Trophoblast cell (in vitro differentiated cells and primary cell): Measurements from ENCODE around the gene CCDC9.
"Not testable (repeated sequence)": the region's sequence is repeated elsewhere in the genome, so short reads cannot be mapped to it uniquely, and the experiment has no call there.

Experiments used
- DNase-seq, 2 donors: peaks; one replicate each; pipeline ENCODE4 v3.0.0-alpha.2; 2016
- H2AFZ ChIP-seq: 2 replicates; pipeline ENCODE4 v1.6.1; 2013; ENCODE audit warnings: low read length, moderate library complexity, mild to moderate bottlenecking; ENCODE audit not compliant: insufficient read depth, poor library complexity
- H2AK5ac ChIP-seq: 2 replicates; pipeline ENCODE4 v1.6.1; 2013; ENCODE audit warnings: mild to moderate bottlenecking, low read length
- H2BK120ac ChIP-seq: 2 replicates; pipeline ENCODE4 v1.6.1; 2013; ENCODE audit warnings: low read length, mild to moderate bottlenecking, moderate library complexity; ENCODE audit not compliant: insufficient read depth, poor library complexity
- H2BK12ac ChIP-seq: 2 replicates; pipeline ENCODE4 v1.6.1; 2013; ENCODE audit warnings: mild to moderate bottlenecking, low read length, moderate library complexity
- H2BK5ac ChIP-seq: 2 replicates; pipeline ENCODE4 v1.6.1; 2013; ENCODE audit warnings: low read length, low read depth, moderate library complexity, mild to moderate bottlenecking; ENCODE audit not compliant: poor library complexity
- H3K14ac ChIP-seq: 2 replicates; pipeline ENCODE4 v1.6.1; 2013; ENCODE audit warnings: mild to moderate bottlenecking, low read length
- H3K18ac ChIP-seq: 2 replicates; pipeline ENCODE4 v1.6.1; 2013; ENCODE audit warnings: mild to moderate bottlenecking, low read length
- H3K23ac ChIP-seq: 2 replicates; pipeline ENCODE4 v1.6.1; 2013; ENCODE audit warnings: low read length
- H3K27ac ChIP-seq: 2 replicates; pipeline ENCODE4 v1.5.1; 2013; ENCODE audit warnings: low read depth, mild to moderate bottlenecking, inconsistent platforms, low read length, moderate library complexity
- H3K27me3 ChIP-seq: 2 replicates; pipeline ENCODE4 v1.6.1; 2013; ENCODE audit warnings: inconsistent platforms, mild to moderate bottlenecking, low read length, moderate library complexity; ENCODE audit not compliant: insufficient read depth
- H3K36me3 ChIP-seq, 2 experiments: 1 replicate in 1 of 2; 2 replicates in 1 of 2; pipeline ENCODE4 v1.6.1; 2013; ENCODE audit warnings: low read length in 2 of 2, mild to moderate bottlenecking in 2 of 2, moderate library complexity in 1 of 2; ENCODE audit not compliant: insufficient read depth in 2 of 2, control insufficient read depth in 1 of 2
- H3K4ac ChIP-seq: 2 replicates; pipeline ENCODE4 v1.6.1; 2013; ENCODE audit warnings: low read depth, mild to moderate bottlenecking, low read length, moderate library complexity
- H3K4me1 ChIP-seq, 2 experiments: 1 replicate in 1 of 2; 2 replicates in 1 of 2; pipeline ENCODE4 v1.6.1; 2013; ENCODE audit warnings: low read length in 2 of 2, mild to moderate bottlenecking in 2 of 2, moderate library complexity in 1 of 2; ENCODE audit not compliant: insufficient read depth in 2 of 2, control insufficient read depth in 1 of 2
- H3K4me2 ChIP-seq: 2 replicates; pipeline ENCODE4 v1.6.1; 2013; ENCODE audit warnings: inconsistent platforms, mild to moderate bottlenecking, low read length, moderate library complexity
- H3K4me3 ChIP-seq: 2 replicates; pipeline ENCODE4 v1.5.1; 2013; ENCODE audit warnings: mild to moderate bottlenecking, low read depth, low read length, inconsistent platforms
- H3K79me1 ChIP-seq: one replicate; pipeline ENCODE4 v1.6.1; 2013; ENCODE audit warnings: low read length
- H3K79me2 ChIP-seq: 2 replicates; pipeline ENCODE4 v1.6.1; 2013; ENCODE audit warnings: low read length, mild to moderate bottlenecking; ENCODE audit not compliant: control insufficient read depth, insufficient read depth, poor library complexity
- H3K9ac ChIP-seq: 2 replicates; pipeline ENCODE4 v1.6.1; 2013; ENCODE audit warnings: mild to moderate bottlenecking, low read length
- H3K9me3 ChIP-seq: 2 replicates; pipeline ENCODE4 v1.6.1; 2013; ENCODE audit warnings: low read depth, mild to moderate bottlenecking, control low read depth, inconsistent platforms, low read length; ENCODE audit not compliant: insufficient read depth
- H4K12ac ChIP-seq: 2 replicates; pipeline ENCODE4 v1.6.1; 2013; ENCODE audit warnings: low read depth, mild to moderate bottlenecking, low read length, moderate library complexity
- H4K8ac ChIP-seq: 2 replicates; pipeline ENCODE4 v1.6.1; 2013; ENCODE audit warnings: low read depth, mild to moderate bottlenecking, low read length, moderate library complexity
- H4K91ac ChIP-seq: one replicate; pipeline ENCODE4 v1.6.1; 2013; ENCODE audit warnings: low read depth, mild to moderate bottlenecking, low read length, moderate library complexity
- WGBS: extraction: QIAGEN DNeasy Blood & Tissue Kit; methylation state at CpG from one replicate; pipeline ENCODE4 v1.1.7; 2013; ENCODE audit warnings: missing lambda C conversion rate; ENCODE audit not compliant: insufficient read length, insufficient coverage; ENCODE audit errors: extremely low coverage; 5-methylcytosine and 5-hydroxymethylcytosine counted together

Gene CCDC9

DNA sequence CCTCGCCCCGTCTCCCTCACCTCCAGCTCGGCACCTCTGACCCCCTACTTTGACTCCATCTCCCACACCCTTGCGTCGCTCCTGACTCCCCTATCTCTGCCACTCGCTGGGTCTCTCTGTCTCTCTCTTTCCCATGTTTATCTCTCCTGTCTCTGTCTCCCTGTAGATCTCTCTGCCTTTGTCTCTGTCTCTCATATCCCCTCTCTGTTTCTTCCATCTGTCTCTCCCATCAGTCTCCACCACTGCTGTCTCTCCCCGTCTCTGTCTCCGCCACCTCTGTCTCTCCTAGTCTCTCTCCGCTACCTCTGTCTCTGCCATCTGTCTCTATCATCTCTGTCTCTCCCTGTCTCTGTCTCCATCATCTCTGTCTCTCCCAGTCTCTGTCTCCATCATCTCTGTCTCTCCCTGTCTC lies 13.0 kb upstream of the CCDC9 start:
- Histone ChIP-seq H4K91ac (peak overlapping the region; percentile 93), H3K4me3 (no peak overlapping the region)
- no CpG with 5 or more reads among the region's 9 CpGs for WGBS

DNA sequence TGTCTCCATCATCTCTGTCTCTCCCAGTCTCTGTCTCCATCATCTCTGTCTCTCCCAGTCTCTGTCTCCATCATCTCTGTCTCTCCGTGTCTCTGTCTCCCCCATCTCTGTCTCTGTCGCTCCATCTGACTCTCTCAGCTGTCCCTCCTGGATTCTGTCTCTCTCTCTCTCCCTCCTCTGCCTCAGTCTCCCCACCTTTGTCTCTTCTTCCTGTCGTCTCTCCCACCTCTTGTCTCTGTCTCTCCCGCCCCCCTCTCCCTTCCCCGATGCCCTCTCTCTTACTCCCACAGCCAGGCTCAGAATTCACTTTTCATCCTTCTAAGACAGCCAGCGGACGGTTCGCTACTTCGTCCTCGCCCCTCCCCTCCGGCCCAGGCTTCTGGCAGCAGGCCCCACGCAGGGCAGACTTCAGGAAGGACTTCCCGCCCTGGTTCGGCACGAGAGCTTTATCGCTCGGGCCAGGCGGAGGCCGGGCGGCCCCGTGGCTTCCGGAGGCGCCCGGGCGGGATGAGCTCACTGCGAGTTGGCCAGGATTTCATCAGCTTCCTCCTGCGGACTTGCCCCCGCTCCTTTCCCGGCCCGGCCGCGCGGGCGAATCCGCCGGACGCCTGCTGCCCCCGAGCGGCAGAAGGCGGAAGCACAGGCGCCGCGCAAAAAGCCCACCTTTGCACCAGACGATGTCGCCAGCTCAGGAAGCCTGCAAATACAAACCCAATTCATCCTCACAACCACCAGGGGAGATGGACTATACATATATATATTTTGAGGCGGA lies 12.4 kb upstream of the CCDC9 start:
- Histone ChIP-seq H4K12ac (peak overlapping the region; percentile 93), H3K4me1 (peaks cover 23 to 24% of the 10 kb centered on the region in 2 experiments)

More for the DNA sequence above, 13.0 kb upstream of the CCDC9 start:
- Histone ChIP-seq H3K14ac (no peak overlapping the region), H3K4ac (no peak overlapping the region), H3K4me2 (peak overlapping the region; percentile 56), H3K36me3 (no peaks in the 10 kb centered on the region), H2BK120ac (peak overlapping the region; percentile 77), H3K79me1 (peaks cover 14% of the 10 kb centered on the region), H3K27ac (peak overlapping the region; percentile 0), H3K27me3 (peaks cover 7% of the 10 kb centered on the region), H2AFZ (no peak overlapping the region), H3K79me2 (peaks cover 2% of the 10 kb centered on the region), H3K9ac (no peak overlapping the region), H2BK5ac (no peak overlapping the region), H4K8ac (no peak overlapping the region), H3K4me1 (peaks cover 23 to 24% of the 10 kb centered on the region in 2 experiments), H4K12ac (no peak overlapping the region), H3K18ac (no peak overlapping the region), H2BK12ac (peak overlapping the region; percentile 23), H3K9me3 (peaks cover 5% of the 10 kb centered on the region), H2AK5ac (peak overlapping the region; percentile 63), H3K23ac (no peak overlapping the region)
- DNase-seq, result no peak

DNA sequence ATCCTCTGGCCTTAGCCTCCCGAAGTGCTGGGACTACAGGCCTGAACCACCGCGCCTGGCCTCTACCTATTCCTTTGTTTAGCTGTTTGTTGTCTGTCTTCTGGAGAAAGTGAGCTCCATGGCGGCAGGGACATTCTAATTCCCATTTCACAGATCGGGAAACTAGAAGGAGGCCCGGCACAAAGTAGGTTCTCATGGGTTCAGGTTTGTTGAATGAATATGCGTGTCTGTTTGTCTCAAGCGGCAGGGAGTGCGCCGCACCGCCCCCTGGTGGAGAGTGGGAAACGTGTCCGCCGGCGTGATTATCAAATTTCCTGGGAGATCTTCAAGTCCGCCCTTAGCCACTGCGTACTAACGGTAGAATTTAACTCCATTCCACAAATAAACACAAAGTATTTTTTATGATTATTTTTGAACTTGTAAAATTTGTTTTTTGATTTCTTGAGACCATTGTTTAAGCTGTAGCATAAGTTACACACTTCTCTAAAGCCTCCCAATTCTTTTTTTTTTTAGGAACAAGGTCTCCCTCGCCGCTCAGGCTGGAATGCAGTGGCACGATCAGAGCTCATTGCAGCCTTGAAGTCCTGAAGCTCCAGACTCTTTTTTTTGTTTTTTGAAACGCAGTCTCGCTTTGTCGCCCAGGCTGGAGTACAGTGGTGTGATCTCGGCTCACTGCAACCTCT lies 8.9 kb upstream of the CCDC9 start:
- H2BK5ac ChIP-seq, result no peak overlapping the region
- H4K8ac ChIP-seq, result no peak overlapping the region

More for the DNA sequence above, 12.4 kb upstream of the CCDC9 start:
- H2AFZ ChIP-seq, result peak overlapping the region; percentile 61
- H3K18ac ChIP-seq, result peak overlapping the region; percentile 90
- H3K79me2 ChIP-seq, result peaks cover 2% of the 10 kb centered on the region
- peak overlapping the region; percentile 56 for H3K4me2 ChIP-seq
- H3K23ac ChIP-seq, result no peak overlapping the region
- peak overlapping the region; percentile 91 for H2BK12ac ChIP-seq
- H2AK5ac ChIP-seq, result peak overlapping the region; percentile 63
- peak overlapping the region; percentile 77 for H2BK120ac ChIP-seq
- H3K9me3 ChIP-seq, result peaks cover 5% of the 10 kb centered on the region
- peaks cover 14% of the 10 kb centered on the region for H3K79me1 ChIP-seq
- H3K4me3 ChIP-seq, result peak overlapping the region; percentile 6
- DNase-seq, result peak; percentile 96 to 97
- no peaks in the 10 kb centered on the region for H3K36me3 ChIP-seq
- H3K27me3 ChIP-seq, result peaks cover 7% of the 10 kb centered on the region
- no CpG with 5 or more reads among the region's 46 CpGs for WGBS
- H3K9ac ChIP-seq, result no peak overlapping the region
- peak overlapping the region; percentile 87 for H4K8ac ChIP-seq
- peak overlapping the region; percentile 58 for H2BK5ac ChIP-seq
- H3K27ac ChIP-seq, result peak overlapping the region; percentile 76
- peak overlapping the region; percentile 93 for H4K91ac ChIP-seq
- peak overlapping the region; percentile 58 for H3K4ac ChIP-seq
- H3K14ac ChIP-seq, result peak overlapping the region; percentile 79

DNA sequence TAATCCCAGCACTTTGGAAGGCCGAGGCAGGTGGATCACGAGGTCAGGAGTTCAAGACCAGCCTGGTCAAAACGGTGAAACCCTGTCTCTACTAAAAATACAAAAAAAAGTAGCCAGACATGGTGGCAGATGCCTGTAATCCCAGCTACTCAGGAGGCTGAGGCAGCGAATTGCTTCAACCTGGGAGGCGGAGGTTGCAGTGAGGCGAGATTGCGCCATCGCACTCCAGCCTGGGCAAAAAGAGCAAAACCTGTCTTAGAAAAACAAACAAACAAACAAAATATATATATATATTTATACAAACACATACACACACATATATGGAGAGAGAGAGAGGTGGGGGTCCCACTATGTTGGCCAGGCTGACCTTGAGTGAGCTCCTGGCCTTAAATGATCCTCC lies 3.3 kb upstream of the CCDC9 start:
- H2BK12ac ChIP-seq, H3K9me3 ChIP-seq, H3K4me3 ChIP-seq, H2BK120ac ChIP-seq, H2BK5ac ChIP-seq, H3K9ac ChIP-seq, H3K4me2 ChIP-seq, H4K12ac ChIP-seq, H3K4ac ChIP-seq, H3K27me3 ChIP-seq, H3K18ac ChIP-seq, H3K14ac ChIP-seq, H3K36me3 ChIP-seq, H3K23ac ChIP-seq, H3K79me2 ChIP-seq, H2AK5ac ChIP-seq, H4K8ac ChIP-seq, H2AFZ ChIP-seq, H4K91ac ChIP-seq: not testable (repeated sequence)
- peak; percentile 29 to 60 for DNase-seq
- peaks cover 14% of the 10 kb centered on the region for H3K79me1 ChIP-seq
- H3K4me1 ChIP-seq, result peaks cover under 1 to 14% of the 10 kb centered on the region in 2 experiments
- peak overlapping the region; percentile 67 for H3K27ac ChIP-seq
- WGBS, result no CpG with 5 or more reads among the region's 8 CpGs

More for the DNA sequence above, 8.9 kb upstream of the CCDC9 start:
- Histone ChIP-seq H3K18ac (no peak overlapping the region), H3K4ac (no peak overlapping the region), H3K36me3 (no peaks in the 10 kb centered on the region), H2BK12ac (no peak overlapping the region), H3K4me2 (no peak overlapping the region), H3K27me3 (no peaks in the 10 kb centered on the region), H3K14ac (no peak overlapping the region), H3K23ac (no peak overlapping the region), H2AK5ac (no peak overlapping the region), H4K91ac (no peak overlapping the region), H3K4me3 (no peak overlapping the region), H2BK120ac (no peak overlapping the region), H3K9ac (no peak overlapping the region), H3K27ac (no peak overlapping the region), H4K12ac (no peak overlapping the region), H3K79me1 (peaks cover 3% of the 10 kb centered on the region), H3K9me3 (peaks cover 4% of the 10 kb centered on the region), H3K79me2 (peaks cover 2% of the 10 kb centered on the region), H3K4me1 (peaks cover 6 to 7% of the 10 kb centered on the region in 2 experiments), H2AFZ (no peak overlapping the region)
- DNase-seq, result peak; percentile 69 to 96
- no CpG with 5 or more reads among the region's 25 CpGs for WGBS
